ENCODE measurements around the gene TRANK1.

DNA sequence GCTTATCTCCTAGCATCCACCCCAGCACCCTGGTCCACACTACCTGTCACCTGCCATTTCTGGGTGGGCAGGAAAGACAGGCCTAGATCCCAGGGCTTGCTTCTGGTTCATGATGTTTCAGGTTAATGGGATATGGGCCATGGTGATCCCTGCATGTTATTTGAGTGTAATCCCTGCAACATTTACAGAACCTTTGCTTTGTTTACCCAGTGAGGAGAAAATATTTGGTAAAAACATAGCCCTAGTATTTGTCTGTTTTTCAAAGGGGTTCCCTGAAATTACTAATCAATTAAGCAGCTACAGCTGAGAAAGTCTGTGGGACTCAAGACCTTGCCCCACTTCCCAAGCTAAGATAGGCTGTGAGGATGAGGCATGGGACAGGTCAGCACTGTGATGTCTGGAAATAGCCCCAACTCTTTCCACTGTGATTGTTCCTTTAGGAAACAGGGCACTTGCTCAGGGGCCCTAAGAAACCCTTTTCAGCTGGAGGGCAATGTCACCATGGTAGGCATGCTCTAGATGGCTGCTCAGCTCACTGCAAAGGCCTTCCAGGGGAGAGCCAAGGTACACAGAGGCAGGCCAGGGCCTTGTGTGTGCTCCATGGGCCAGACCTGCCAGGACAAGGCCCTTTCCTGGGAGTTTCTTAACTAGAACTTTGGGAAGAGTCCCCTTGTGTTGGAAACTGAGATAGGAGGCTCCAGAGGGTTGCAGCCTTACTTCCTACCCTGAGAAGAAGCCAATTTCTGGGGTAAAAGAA is 11.1 kb downstream of the TRANK1 start:
- TF ChIP-seq POLR2A (IDR thresholded peaks at IDR 0.05), result no peak
- TF ChIP-seq, protein P1, sequence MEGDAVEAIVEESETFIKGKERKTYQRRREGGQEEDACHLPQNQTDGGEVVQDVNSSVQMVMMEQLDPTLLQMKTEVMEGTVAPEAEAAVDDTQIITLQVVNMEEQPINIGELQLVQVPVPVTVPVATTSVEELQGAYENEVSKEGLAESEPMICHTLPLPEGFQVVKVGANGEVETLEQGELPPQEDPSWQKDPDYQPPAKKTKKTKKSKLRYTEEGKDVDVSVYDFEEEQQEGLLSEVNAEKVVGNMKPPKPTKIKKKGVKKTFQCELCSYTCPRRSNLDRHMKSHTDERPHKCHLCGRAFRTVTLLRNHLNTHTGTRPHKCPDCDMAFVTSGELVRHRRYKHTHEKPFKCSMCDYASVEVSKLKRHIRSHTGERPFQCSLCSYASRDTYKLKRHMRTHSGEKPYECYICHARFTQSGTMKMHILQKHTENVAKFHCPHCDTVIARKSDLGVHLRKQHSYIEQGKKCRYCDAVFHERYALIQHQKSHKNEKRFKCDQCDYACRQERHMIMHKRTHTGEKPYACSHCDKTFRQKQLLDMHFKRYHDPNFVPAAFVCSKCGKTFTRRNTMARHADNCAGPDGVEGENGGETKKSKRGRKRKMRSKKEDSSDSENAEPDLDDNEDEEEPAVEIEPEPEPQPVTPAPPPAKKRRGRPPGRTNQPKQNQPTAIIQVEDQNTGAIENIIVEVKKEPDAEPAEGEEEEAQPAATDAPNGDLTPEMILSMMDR (IDR thresholded peaks at IDR 0.05), result no peak
